Gastroesophageal sphincter (tissue), 4 donors: Measurements from ENCODE around the gene BICD1. TPM values are rescaled to one million over a fixed set of nuclear protein-coding genes. Genes with fewer than 3 reads are reported as not detected.
"Not testable (repeated sequence)": the region's sequence is repeated elsewhere in the genome, so short reads cannot be mapped to it uniquely, and the experiment has no call there.

Experiments
- ATAC-seq: fragments of 150-250 bp; one replicate; pipeline ENCODE4 v1.9.1; 2016; ENCODE audit warnings: mild to moderate bottlenecking, moderate library complexity
- H3K27ac ChIP-seq, 4 donors: fragments of 200-600 bp; sonication (generic) in 3 of 4; 1 replicate in 3 of 4; 2 replicates in 1 of 4; pipeline ENCODE4 v1.5.1; 2016 to 2019
- H3K27me3 ChIP-seq: fragments of 200-600 bp; sonication (generic); one replicate; pipeline ENCODE4 v1.5.1; 2019
- H3K36me3 ChIP-seq, 2 donors: fragments of 200-600 bp; sonication (generic); one replicate each; pipeline ENCODE4 v1.5.1; 2019; ENCODE audit warnings: control low read depth in 1 of 2
- H3K4me1 ChIP-seq, 3 donors: fragments of 200-600 bp; sonication (generic); 1 replicate in 2 of 3; 2 replicates in 1 of 3; pipeline ENCODE4 v1.5.1; 2016 to 2019; ENCODE audit warnings: control low read depth in 2 of 3
- H3K4me3 ChIP-seq, 2 donors: fragments of 200-600 bp; sonication (generic); one replicate each; pipeline ENCODE4 v1.5.1; 2019; ENCODE audit warnings: mild to moderate bottlenecking in 1 of 2, moderate library complexity in 1 of 2
- H3K9me3 ChIP-seq, 3 donors: fragments of 200-600 bp; sonication (generic); one replicate each; pipeline ENCODE4 v1.5.1; 2017 to 2019; ENCODE audit warnings: control low read depth in 2 of 3
- CTCF ChIP-seq, 4 experiments: fragments of 200-600 bp in 2 of 4; fragments of 450-650 bp in 2 of 4; sonication (generic) in 1 of 4; IDR thresholded peaks; one replicate each; pipeline ENCODE4 v1.5.1; 2017 to 2019; ENCODE audit warnings: antibody characterized with exemption in 4 of 4, mild to moderate bottlenecking in 2 of 4, moderate library complexity in 2 of 4
- EP300 ChIP-seq: sonication (generic); formaldehyde crosslinking; IDR thresholded peaks from one replicate; pipeline ENCODE4 v1.6.1; 2017; ENCODE audit warnings: antibody characterized with exemption, mild to moderate bottlenecking
- POLR2A ChIP-seq, 2 donors: fragments of 450-650 bp; IDR thresholded peaks; one replicate each; pipeline ENCODE4 v1.6.1; 2017; ENCODE audit warnings: antibody characterized with exemption in 2 of 2, mild to moderate bottlenecking in 2 of 2, moderate library complexity in 1 of 2
- POLR2AphosphoS5 ChIP-seq: sonication (generic); formaldehyde crosslinking; IDR thresholded peaks from one replicate; pipeline ENCODE4 v1.6.1; 2017; ENCODE audit warnings: antibody characterized with exemption
- WGBS, 2 donors: methylation state at CpG; one replicate each; pipeline ENCODE4 v1.1.5; 2018; ENCODE audit warnings: low coverage in 1 of 2; 5-methylcytosine and 5-hydroxymethylcytosine counted together
- total RNA-seq, 4 donors: library from RNA; depleted of rRNA; stranded (reverse); fragments of >200 nt; gene quantifications; one replicate each; pipeline ENCODE4 v1.1.0, GENCODE V29; 2016

The BICD1 gene
- total RNA-seq, 4 donors from 2014 or later: 3.8 to 22.5 (median 16.3) TPM

GRCh38 chr12:32178341-32179010 lies 71.8 kb downstream of the BICD1 start:
- Histone ChIP-seq H3K9me3 (no peaks in the 10 kb centered on the region), H3K27ac (no peak overlapping the region), H3K36me3 (no peaks in the 10 kb centered on the region), H3K27me3 (no peaks in the 10 kb centered on the region), H3K4me3 (no peak overlapping the region), H3K4me1 (no peaks in the 10 kb centered on the region)
- WGBS, 2 donors: 94% methylated on average over 5 of the region's 6 CpGs; no CpG with 5 or more reads in 1 of the 2 donors
- ATAC-seq: no peak
- no peak for TF ChIP-seq POLR2A (IDR thresholded peaks at IDR 0.05)
- no peak for TF ChIP-seq EP300
- no peak for TF ChIP-seq CTCF (IDR thresholded peaks at IDR 0.05)
- TF ChIP-seq POLR2AphosphoS5: no peak

GRCh38 chr12:32179011-32179395 lies 72.4 kb downstream of the BICD1 start:
- Histone ChIP-seq H3K36me3 (peaks cover 0 to 2% of the 10 kb centered on the region in 2 donors), H3K27ac (no peak overlapping the region), H3K4me3 (no peak overlapping the region), H3K9me3 (no peaks in the 10 kb centered on the region), H3K27me3 (no peaks in the 10 kb centered on the region), H3K4me1 (no peaks in the 10 kb centered on the region)
- ATAC-seq: no peak
- TF ChIP-seq EP300 (no peak), POLR2AphosphoS5 (no peak), POLR2A (IDR thresholded peaks at IDR 0.05) (no peak), CTCF (IDR thresholded peaks at IDR 0.05) (no peak)
- WGBS, 2 donors: 76 to 78% methylated on average over 6 of the region's 6 CpGs

GRCh38 chr12:32181498-32182175 lies 75.0 kb downstream of the BICD1 start:
- no peak for TF ChIP-seq POLR2A (IDR thresholded peaks at IDR 0.05)
- no peak for TF ChIP-seq CTCF (IDR thresholded peaks at IDR 0.05)
- TF ChIP-seq POLR2AphosphoS5: no peak
- TF ChIP-seq EP300: no peak
- Histone ChIP-seq H3K27me3 (no peaks in the 10 kb centered on the region), H3K4me3 (no peak overlapping the region), H3K4me1 (no peaks in the 10 kb centered on the region), H3K9me3 (no peaks in the 10 kb centered on the region), H3K36me3 (peaks cover 0 to 5% of the 10 kb centered on the region in 2 donors), H3K27ac (no peak overlapping the region)
- WGBS, 2 donors: 8% methylated on average over 1 of the region's 1 CpG; no CpG with 5 or more reads in 1 of the 2 donors
- no peak for ATAC-seq

GRCh38 chr12:32183650-32184049 lies 77.0 kb downstream of the BICD1 start:
- H3K36me3 ChIP-seq: peaks cover 0 to 5% of the 10 kb centered on the region in 2 donors
- no peak for ATAC-seq
- WGBS, 2 donors: 100% methylated on average over 1 of the region's 1 CpG; no CpG with 5 or more reads in 1 of the 2 donors
- H3K27ac ChIP-seq: no peak overlapping the region
- no peak for TF ChIP-seq POLR2A (IDR thresholded peaks at IDR 0.05)
- H3K27me3 ChIP-seq: no peaks in the 10 kb centered on the region
- no peaks in the 10 kb centered on the region for H3K9me3 ChIP-seq
- no peak overlapping the region for H3K4me3 ChIP-seq
- H3K4me1 ChIP-seq: no peaks in the 10 kb centered on the region

GRCh38 chr12:32187127-32187526 lies 80.5 kb downstream of the BICD1 start:
- H3K27ac ChIP-seq, H3K4me1 ChIP-seq, H3K4me3 ChIP-seq, ATAC-seq, H3K36me3 ChIP-seq, H3K9me3 ChIP-seq, H3K27me3 ChIP-seq: not testable (repeated sequence)
- WGBS, 2 donors: 64 to 96% methylated on average over 2 to 8 of the region's 8 CpGs

GRCh38 chr12:32191445-32191844 lies 84.8 kb downstream of the BICD1 start:
- no peaks in the 10 kb centered on the region for H3K4me1 ChIP-seq
- H3K27ac ChIP-seq: no peak overlapping the region
- no peak overlapping the region for H3K4me3 ChIP-seq
- no peak for ATAC-seq
- 93 to 95% methylated on average over 3 of the region's 3 CpGs for WGBS, 2 donors
- H3K27me3 ChIP-seq: no peaks in the 10 kb centered on the region
- H3K9me3 ChIP-seq: no peaks in the 10 kb centered on the region
- TF ChIP-seq EP300: no peak
- TF ChIP-seq POLR2AphosphoS5: no peak
- no peak for TF ChIP-seq CTCF (IDR thresholded peaks at IDR 0.05)
- TF ChIP-seq POLR2A (IDR thresholded peaks at IDR 0.05): no peak
- H3K36me3 ChIP-seq: no peaks in the 10 kb centered on the region
